GM21367 (cell line): ENCODE results near the gene EEFSEC.

ENCODE experiments used
- ATAC-seq: cut with Tn5 transposase; IDR thresholded peaks from one replicate; pipeline ENCODE4 v1.9.1; 2021; ENCODE audit not compliant: unreplicated experiment

Gene EEFSEC

DNA sequence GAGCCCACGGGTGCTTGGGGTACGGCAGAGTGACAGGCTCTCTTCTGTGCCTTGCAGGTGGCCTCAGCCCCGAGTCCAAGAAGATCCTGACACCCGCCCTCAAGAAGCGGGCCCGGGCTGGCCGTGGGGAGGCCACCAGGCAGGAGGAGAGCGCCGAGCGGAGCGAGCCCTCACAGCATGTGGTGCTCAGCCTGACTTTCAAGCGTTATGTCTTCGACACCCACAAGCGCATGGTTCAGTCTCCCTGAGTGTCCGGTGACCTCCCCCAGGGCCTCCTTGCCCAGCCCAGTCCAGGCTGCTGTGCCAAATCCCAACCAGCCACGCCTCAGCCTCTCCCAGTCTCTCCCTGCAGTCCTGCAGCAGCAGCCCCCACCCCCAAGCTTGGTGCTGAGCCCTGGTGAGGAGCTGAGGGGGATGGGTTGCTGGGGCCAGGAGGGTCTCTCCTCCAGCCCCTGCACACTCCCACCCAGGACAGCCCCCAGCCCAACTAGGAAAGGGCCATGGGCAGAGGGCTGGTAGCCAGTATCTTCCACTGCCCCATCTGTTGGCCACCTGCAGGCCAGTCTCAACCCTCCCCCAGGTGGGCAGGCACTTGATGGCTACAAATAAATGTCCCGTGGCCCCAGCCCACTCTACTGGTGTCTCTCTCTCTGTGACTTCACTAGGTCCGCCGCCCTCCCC, 254.9 kb downstream of the EEFSEC start:
- ATAC-seq: no peak

DNA sequence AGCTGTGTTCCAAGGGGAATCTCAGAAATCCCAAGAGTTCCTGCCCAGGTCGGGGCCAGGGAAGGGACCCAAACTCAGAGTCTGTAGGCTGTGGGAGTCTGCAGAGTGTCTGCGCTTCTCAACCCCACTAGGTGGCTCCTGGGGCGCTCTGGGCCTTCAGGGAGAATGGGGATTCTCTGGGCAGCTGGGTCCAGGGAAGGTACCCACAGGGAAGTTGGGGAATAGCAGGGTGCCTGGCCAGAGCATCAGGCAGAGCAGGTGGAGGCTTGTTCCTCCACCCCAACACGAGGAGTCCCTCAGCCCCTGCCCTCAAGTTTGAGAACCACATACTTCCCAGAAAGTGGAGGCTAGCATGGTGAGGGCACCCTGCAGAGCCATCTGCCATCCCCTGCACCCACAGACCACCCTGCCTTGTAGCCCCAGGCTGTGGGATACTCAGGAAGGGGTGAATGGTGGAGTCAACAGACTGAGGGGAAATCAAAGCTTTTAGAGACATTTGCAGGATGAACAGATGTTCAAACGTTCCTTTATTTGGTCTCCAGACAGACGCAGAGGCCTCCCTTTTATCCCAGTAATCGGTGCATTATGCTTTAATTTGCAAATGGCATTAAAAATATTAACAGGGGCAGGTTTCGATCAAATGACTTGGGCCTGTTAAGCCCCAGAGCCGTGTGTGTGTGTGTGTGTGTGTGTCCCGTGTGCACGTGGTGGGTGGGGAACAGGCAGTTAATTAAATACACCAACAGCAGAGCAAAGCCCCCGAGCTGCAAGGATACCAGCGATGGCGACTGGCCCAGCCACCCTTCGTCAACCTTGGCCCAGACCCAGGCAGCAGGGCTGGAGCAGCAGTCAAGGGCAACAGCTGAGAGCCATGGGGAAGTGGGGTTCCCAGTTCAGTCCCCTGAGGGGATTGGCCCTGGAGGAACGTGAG, 255.7 kb downstream of the EEFSEC start:
- no peak for ATAC-seq

DNA sequence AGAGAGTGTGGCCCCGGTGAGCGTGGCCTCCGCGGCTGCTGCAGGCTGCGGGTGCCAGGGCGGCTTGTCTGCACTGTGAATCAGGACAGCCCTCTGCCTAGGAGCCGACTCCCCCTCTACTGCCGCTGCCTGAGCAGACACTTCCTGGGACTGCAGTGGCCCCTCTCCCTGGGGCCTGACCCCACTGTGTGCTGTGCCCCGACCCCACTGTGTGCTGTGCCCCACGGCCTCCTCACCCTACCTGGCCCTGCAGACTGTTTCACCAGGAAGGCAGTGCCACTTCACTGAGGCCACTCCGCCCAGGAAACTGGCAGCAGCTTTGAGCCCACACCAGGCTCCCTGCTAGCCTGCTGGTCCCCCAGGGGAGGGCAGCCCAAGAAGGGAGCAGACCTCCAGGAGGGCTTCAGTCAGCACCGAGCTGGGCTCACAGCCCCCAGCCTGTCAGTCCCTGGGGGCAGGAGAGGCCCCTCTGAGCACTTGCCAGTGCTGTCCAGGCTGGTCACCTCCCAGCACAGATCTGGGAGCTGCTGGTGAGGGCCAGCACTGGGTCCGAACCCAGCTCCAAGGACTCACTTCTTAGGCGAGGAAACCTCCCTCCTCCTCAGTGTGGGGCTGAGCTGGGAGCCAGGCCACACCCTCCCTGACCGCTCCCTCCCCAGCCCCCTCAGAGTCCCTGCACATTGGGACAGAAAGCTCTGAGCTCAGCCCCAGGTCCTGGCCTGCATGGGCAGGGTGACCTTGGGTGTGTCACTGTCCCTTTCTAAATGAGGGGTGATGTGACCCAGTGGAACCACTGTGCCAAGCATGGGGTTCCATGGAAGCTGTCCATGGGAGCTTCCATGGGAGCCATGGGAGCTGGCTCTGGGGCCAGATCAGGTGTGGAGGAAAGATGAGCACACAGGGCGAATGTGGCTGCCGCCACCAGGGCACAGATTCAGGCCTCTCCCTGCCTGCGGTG, 256.6 kb downstream of the EEFSEC start:
- no peak for ATAC-seq

DNA sequence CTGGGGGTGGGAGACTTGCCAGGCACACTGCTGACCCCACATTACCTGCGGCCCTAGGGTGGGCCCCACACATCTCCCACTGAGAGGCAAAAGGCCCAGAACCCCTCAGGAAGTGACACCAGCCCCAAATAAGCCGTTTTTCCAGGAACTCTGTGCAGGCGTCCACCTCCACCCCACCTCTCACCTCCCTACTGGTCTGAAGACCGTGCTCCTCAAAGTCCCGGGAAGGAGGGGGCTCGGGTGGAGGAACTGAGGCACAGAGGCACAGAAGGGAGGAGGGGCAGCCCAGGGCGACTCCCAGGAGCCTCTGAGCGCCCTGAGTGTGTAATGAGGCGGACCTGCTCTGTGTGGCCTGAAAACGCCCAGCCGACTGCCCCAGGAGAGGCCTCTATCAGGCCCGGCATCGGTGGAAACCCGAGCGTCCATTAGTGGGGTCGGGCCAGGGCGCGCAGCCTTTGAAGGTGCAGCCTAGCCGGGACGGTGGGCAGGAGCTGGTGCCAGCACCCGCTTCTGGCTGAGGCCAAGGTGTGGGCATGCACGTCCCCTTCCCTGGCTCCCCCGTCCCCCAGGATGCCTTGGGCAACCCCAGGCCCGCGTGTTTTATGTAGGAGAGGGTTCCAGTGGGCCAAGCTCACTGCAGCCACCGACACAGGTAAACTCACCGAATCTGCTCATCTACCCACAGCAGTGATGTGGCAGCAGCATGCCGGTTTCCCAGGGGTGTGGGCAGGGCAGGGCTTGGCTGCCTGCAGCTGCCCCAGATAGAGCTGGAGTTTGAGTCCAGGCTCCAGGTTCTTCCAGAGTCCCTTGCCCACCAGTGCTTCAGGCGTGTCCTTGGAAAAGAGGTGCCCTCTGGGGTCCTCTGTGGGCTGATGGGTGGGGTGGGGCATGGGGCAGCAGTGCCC, 257.6 kb downstream of the EEFSEC start:
- no peak for ATAC-seq

DNA sequence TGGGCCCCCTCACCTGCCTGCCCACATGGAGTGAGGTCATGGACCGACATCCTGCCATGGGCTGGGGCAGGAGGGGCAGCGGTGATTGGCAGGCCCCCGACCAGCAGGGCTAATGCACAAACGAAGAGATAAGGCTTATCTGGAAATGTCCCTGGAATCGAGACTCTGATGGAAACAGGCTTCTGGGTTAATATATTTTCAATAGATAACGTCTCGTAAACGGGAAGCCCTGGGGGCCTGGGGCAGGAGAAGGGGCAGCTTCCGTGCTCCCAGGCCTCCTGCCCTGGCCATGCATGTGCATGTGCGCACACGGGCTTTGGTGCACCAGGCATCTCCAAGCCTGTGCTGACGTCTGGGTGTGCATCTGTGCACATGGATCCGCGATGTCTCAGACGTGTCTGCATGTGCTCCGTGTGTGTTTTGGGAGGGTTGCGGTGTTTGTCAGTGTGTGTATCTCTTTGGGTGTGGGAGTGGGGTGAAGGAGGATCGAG, 258.3 kb downstream of the EEFSEC start:
- no peak for ATAC-seq

DNA sequence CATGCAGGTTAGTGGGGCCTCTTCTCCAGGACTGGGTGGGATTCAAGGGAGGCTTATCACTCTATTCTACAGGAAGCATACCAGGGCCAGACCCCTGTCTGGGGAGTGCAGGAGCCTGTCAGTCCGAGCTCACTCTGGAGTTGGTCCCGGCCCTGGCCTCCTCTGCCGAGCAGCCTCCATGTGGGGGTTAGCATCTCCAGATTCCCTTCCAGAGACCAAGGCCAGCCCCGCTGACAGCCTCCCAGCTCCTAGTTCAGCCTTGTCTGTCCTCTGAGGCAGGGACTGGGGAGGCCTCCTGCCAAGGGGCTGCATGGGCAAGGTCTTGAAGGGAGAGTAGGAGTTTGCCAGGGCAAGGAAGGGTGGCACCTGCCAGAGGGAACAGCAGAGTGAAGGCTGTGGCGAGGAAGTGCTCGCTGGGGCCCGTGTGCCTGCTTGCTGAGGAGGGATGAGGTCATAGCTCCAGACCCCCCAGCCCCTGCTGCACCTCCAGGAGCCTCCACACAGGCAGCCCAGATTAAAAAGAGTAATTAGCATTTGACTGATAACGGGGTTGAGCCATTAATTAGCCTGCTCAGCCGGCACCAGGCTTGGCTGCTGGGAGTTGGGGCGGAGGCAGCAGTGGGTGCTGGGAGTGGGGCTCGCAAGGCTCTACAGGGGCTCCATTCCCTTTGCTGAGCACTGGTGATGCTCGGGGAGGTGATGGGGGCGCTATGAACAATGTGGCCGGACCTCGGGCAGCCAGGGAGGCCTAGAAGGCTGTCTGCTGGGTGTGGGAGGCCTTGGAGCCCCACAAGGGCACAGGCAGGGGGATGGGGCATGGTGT, 259.1 kb downstream of the EEFSEC start:
- no peak for ATAC-seq

DNA sequence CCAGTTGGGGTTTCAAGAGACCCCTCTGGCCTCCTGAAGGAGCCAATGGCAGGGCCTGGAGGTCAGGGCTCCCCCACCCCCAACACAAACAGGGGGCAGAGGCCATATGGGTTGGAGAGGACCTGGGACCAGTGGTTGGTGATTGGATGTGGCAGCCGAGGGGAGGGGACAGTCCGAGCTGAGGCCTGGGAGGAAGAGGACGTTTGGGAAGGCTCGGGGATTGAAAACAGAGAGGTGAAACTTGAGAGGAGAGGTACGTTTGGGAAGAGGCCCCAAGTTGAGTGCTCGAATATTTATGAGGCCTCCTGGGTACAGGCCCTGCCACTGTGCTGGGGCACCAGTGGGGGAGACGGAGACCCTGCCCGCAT, 259.7 kb downstream of the EEFSEC start:
- ATAC-seq: no peak

DNA sequence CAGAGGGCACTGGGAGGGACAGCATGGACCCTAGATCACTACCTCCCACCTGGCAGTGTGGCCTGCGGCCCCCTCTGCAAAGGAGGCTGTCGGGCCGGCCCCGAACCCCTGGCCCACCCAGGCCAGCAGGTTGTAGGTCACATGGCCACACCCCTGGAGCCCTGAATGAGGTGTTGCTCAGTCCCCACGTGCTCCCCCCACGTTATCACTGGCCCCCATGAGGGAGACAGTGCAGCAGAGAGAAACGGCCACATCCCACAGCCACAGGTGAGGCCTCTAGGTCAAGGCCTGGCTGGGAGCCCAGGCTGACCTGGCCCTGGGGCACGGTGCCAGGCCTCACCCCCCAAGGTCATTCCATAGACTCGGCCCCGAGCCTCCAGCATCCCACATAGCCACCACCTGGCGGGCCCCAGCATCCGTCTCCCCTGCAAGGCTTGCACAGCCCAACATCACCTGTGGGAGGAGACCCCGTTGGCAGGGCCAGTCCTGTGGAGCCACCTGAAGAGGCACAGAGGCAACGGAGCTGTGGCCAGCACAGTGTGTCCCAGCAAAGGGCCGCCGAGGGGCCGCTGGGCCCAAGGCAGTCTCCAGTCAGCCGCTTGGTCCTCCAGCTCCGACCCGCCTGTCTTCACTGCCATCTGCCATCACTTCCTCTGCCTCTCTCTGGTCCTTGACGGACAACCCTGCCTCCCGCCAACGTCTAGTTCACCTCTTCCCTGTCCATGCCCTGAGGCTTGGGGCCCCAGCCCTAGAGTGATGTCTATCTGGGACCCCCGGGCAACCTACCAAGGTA, 260.3 kb downstream of the EEFSEC start:
- no peak for ATAC-seq

DNA sequence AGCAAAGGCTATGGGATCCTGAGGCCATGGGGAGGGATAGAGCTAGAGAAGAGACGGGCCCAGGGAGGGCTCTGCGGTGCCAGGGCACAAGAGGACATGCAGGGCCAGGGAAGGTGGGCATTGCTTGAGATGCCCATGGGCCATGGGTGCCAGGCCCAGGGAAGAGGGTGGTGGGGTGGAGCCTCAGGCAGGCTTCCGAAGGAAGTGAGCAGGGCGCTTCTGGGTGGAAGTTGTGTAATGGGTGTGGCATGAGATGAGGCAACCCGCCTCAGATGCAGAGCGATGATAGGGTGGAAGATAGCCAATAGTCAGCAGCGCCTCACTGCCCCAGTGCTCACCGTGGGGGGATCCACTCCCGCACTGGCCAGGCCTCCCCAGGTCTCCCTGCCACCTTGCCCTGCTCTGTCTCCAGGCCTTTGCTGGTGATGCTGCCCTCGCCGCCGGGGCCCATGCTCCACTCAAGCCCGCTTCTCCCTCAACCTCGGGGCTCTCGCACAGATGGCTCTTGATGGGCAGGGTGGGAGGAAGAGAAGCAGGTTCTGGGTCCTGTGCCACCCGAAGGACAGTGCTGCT, 262.0 kb downstream of the EEFSEC start:
- ATAC-seq: no peak

DNA sequence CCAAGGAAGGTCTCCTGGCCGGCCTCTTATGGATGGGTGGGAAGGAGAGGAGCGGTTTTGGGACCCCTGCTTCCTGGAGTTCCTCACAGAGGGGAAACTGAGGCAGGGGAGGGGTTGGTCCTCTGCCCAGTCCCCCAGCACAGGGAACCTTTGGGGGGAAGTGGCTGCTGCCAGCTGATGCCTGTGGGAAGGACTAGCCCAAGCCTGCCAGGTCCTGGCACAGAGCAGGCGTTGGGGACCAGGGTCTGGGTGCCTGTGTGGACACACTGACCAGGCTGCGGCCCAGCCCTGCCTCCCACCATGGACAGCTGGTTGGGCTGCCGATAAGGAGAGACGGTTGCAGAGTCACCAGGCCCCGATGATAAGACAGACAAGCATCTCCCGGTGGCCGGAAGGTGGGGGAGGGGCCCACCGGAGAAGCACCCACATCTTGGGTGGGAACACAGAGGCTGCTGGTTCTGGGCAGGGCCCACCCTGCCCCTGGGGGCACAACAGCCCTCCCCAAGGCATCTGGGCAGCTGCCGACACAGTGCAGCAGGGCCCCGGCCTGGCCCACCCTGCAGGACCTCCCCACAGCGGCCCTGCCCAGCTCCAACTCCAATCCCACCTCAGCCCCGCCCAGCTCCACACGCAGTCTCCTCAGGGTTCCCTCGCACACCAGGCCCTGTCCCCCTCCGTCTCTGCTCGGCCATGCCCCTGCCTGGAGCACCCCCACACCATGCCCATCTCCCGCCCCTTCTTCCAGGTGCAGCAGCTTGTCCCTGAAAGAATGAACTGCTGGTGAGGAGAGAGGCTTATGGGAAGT, 262.7 kb downstream of the EEFSEC start:
- ATAC-seq: no peak

DNA sequence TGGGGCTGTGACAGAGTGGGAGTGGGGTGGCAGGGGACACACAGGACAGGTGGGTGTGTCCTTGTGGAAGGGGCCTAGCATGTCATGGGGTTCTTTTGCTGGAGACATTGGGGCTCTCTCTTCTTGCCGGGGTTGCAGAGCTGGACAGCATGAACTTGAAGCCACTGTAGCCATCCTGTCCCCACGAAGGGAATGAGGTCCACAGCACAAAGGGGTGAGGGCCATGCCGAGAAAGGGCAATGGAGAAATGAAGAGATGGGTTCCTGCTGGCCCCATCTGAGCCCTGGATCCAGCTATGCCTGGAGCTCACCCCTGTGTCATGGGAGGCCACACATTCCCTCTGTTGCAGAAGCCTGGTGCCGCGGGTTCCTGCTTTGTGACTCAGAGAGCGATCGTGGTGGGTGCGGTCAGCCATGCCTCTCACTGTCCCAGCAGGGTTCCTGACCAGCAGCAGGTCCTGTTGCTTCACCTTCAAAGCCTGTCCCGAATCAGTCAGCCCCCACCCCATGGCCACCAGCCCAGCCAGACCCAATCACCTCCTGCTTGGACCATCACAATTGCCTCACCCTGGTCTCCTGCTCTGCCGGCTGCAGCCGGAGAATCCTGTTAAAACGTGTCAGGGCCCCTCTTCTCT, 263.4 kb downstream of the EEFSEC start:
- no peak for ATAC-seq

DNA sequence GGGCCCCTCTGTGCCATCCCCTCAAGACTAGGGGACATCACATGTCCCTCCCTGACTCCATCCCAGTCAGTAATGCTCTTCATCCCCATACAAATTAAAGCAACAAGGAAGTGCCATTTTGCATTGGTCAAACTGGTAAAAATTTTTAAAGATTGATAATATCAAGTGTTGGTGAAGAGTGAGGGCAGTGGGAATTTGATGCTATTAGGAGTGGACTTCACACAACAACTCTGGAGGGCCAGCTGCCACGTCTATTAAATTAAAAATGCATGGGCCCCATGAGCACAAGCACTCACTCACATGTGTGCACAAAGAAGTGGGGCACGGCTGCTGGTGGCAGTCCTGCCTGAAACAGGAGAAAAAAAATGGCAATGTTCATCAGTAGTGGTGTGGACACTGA, 265.6 kb downstream of the EEFSEC start:
- no peak for ATAC-seq

DNA sequence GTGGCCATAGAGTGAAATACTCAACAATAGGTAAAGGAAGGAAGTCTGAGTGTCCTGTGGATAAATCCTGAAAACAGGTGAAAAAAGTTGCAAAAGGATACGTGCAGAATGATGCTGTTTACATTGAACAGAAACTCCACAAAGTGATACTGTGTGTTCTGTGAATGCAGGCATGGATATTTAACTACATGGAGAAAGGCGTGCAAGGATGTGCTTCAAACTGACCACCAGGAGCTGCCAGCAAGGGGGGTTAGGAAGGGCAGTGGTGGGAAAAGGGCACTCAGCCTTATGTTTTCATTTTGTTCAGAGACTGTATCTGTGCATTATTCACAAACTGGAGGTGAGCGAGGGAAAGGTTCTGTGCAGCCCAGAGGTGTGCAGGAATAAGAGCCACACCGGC, 266.0 kb downstream of the EEFSEC start:
- ATAC-seq: no peak

DNA sequence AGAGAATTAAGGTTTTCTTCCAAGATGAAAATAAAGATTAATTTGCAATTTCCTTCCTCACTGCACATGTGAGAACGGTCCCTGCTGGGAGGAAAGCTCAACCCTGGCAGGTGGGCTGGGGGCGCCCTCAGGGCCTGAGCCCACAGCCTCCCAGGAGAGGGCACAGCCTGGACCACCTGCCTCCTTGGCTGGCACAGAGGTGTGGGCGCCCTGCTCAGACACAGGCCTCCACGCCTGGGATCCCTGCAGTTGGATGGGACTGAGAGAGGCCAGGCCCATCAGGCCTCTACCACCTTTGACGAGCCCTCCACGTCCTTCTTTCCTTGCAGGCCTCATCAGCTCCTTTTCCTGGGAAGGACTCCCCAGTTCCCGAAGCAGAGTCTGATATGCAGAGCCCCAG, 267.0 kb downstream of the EEFSEC start:
- no peak for ATAC-seq

DNA sequence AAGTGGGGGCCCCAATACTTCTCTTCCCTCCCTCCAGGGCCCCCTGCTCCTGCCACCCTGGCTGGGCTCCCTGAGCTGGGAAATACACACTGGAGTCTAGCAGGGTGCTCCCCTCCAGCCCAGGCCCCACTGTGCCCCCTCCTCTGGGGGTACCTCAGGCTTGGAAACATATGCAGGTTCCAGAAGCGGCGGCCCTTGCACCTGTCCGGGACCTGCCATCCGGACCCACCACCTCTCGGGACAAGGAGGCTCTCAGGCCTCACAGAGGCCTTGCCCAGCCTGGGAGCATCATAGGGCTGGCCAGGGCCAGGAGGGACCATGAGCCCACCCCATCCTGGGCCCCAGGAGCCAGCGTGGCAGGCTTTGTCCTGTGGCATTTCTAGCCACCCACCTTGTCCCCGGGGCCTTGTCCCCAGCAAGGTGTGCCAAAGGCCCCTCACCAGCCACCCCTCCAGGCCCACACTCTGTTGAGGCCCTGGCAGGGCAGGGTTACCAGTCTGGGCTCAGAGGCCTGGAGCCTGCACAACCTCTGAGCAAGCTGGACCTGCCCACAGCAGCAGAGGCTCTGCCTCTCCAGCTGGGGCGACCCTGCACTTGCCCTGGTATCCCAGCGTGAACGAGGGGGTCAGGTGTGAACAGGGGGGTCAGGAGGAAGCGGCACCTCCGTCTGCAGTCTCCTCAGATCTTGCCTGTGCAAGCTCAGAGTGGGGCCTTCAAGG, 267.6 kb downstream of the EEFSEC start:
- no peak for ATAC-seq

DNA sequence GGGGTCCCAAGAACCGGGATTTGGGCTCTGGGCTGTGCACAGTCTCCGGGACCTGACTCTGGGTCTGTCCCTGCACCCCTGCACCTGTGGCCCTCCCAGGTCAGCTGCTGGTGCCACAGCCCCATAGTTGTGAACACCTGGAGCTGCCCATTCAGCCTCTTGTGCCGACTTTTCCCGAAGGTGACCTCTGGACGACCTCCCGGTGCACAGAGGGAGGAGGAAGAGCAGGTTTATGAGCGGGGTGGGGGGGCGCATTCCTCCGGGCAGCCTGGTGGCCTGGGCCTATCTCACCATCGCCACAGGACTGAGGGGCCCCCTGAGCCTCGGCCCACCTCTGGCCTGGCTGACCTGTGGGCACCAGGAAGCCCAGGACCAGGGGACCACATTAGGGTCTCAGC, 268.2 kb downstream of the EEFSEC start:
- no peak for ATAC-seq
